ENCODE results near the gene UGT3A2.

DNA sequence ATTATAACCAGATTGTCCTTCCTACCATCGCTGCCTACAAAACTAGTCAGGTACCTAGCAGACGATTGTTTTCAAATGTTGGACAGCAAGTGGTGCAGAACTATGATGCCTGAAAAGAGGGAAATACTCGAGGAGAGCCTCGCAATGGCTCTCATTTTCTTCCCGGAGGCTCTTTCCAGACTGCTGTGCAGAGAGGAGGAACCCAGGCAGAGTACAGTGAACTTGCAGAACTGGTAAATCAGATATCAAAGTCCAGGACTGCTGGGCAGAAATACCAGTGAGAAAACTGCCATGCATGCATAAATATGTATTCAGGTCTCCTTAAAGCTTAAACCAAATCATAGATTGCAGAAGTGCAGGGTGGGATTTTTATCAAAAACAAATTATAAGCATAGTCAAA, 49.1 kb downstream of the UGT3A2 start:
- TF ChIP-seq GATA2 (IDR thresholded peaks at IDR 0.05; ENCODE audit: low read depth, low read length) = no peak
- no peak for TF ChIP-seq GATA3 (IDR thresholded peaks at IDR 0.05; ENCODE audit: low read depth, low read length)

Measured in SH-SY5Y (cell line).